GM18868 (cell line): ENCODE measurements around the gene COA1.
"Not testable (repeated sequence)": the region's sequence is repeated elsewhere in the genome, so short reads cannot be mapped to it uniquely, and the experiment has no call there.

Experiments used
- ATAC-seq: cut with Tn5 transposase; IDR thresholded peaks from one replicate; pipeline ENCODE4 v1.9.1; 2021; ENCODE audit warnings: mild to moderate bottlenecking, moderate library complexity; ENCODE audit not compliant: unreplicated experiment

The COA1 gene

GRCh38 chr7:43693687-43694398, 35.5 kb downstream of the COA1 start:
- no peak for ATAC-seq

DNA sequence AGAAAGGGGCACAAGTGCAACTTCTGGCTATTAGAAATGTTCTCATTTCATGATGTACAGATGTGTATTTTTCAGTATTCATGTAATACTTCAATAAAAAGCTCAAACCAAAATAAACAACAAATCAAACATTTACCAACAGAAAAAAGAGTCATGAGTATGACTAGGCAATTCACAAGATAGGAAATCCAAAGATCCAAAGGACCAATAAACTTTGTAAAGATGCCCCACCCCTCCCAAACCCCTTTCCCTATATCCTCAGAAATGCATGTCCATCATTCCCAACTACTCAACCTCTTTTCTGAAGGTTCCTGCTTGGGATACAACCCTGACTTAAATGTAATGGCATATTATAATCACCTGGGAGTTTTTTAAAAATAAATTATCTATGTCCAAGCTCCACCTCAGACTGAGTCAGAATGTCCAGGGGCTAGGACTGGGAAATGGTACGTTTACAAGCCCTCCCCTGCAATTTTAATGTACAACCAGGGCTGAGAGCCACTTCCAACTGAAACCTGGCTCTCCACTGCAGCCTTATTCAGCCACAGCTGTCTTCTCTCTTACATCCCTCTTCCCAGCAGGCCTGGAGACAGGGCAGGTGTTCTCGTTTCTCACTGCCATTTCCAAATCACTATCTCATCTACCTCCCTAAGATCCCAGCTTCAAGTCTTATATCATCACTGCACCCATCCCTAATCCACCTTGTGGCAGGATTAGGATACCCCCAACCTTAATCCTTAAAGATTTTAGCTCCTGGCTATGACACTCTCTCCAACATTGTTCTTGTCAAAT, 36.5 kb downstream of the COA1 start:
- ATAC-seq: no peak

- no peak for ATAC-seq
These were observed 37.7 kb downstream of the COA1 start for GRCh38 chr7:43691611-43692010.

DNA sequence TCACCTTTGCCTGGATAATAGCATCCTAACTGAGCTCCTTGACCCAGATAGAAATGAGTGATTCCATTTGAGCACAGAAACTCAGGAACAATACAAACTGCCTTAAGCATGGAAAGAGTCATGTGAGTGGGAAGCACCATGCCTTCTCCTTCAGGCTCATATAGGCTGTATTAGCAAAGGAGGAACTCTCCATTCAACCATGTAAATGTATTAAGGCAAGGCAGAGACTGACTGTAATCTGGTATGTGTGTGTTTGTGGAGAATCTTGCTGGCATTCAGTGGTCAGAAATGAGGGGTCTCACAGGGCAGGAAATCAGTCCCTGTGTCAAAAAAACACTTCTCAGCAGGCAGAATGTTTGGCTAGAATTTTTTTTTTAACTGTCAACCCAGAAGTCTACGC, 40.2 kb downstream of the COA1 start:
- no peak for ATAC-seq

DNA sequence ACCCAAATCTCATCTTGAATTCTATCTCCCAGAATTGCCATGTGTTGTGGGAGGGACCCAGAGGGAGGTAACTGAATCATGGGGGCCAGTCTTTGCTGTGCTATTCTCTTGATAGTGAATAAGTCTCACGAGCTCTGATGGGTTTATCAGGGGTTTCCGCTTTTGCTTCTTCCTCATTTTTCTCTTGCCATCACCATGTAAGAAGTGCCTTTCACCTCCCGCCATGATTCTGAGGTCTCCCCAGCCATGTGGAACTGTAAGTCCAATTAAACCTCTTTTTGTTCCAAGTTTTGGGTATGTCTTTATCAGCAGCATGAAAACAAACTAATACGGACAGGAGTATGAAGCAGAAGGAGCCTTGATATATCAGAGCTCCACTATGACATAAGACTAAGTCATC, 41.5 kb downstream of the COA1 start:
- ATAC-seq: not testable (repeated sequence)

- no peak for ATAC-seq
These were observed 42.3 kb downstream of the COA1 start for GRCh38 chr7:43686991-43687390.

DNA sequence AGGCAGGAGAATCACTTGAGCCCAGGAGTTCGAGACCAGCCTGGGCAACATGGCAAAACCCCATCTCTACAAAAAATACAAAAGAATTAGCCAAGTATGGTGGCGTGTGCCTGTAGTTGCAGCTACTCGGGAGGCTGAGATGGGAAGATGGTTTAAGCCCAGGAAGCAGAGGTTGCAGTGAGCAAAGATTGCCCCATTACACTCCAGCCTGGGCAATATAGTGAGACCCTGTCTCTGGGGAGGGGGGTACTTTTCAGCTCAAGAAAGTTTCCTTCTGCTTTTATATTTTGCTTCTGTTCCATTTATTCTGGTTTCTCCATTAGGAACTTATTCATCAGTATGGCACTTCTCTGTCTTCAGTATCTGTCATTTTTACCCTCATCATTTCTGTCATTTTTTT, 48.6 kb downstream of the COA1 start:
- no peak for ATAC-seq

DNA sequence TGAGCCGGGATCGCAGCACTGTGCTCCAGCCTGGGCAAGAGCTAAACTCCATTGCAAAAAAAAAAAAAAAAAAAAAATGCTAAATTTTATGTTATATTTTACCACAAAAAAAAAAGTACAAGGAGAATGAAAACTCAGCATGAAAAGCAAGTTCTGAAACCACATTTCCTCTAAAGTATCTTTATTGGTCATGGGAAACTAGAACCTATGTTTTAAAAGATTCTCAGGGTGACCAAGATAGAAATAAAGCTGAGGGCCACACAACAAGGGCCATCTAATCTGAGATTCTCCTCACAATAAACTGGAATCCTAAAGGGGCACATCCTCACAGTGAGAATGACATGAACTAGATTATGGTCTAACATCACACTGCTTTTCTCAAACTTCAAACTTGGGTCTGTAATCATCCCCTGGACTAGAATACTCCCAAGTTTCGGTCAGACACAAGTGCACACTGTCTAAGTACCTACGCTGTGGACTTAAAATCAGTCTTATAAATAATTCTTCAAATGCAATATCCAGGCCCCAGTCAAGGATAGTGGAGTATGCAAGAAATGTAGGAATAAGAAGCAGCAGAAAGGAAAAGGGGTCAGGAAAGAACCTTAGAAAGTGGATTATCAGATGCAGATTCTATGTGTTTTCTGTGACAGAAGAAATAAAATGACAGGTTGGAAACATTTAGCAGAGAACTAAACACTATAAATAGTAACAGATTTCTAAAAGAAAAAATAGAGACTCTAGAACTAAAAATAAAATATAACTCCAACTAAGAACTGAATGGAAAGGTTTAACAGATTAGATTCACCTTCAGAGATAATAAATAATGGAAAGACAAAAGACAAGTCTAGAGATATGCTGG, 49.9 kb downstream of the COA1 start:
- peak; percentile 51 for ATAC-seq

- ATAC-seq: no peak
These were observed 51.0 kb downstream of the COA1 start for GRCh38 chr7:43678315-43678714.

GRCh38 chr7:43677864-43678263, 51.5 kb downstream of the COA1 start:
- no peak for ATAC-seq

GRCh38 chr7:43674559-43675436, 54.5 kb downstream of the COA1 start:
- no peak for ATAC-seq

GRCh38 chr7:43673243-43673976, 55.9 kb downstream of the COA1 start:
- not testable (repeated sequence) for ATAC-seq

- ATAC-seq: no peak
These were observed 57.8 kb downstream of the COA1 start for GRCh38 chr7:43671521-43671920.

- ATAC-seq: no peak
These were observed 59.8 kb downstream of the COA1 start for GRCh38 chr7:43669286-43670081.

GRCh38 chr7:43668035-43668434, 61.3 kb downstream of the COA1 start:
- ATAC-seq: no peak

- ATAC-seq: no peak
These were observed 62.4 kb downstream of the COA1 start for GRCh38 chr7:43666938-43667337.

DNA sequence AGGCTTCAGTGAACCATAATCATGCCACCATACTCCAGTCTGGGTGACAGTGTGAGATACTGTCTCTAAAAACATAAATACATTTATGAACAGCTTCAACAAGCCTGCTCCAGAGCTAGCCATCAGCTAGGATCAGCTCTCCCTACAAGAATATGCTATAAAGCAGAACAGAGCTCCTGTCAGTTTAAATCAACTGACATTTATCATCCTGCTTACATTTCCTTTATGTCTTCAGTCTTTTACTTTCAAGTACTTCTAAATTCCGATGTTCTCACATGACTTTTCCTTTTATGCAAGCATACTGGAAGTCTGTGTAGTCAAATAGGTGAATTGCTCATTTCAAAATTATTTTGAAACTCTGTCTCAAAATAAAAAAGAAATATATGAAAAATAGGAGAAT, 64.6 kb downstream of the COA1 start:
- no peak for ATAC-seq

DNA sequence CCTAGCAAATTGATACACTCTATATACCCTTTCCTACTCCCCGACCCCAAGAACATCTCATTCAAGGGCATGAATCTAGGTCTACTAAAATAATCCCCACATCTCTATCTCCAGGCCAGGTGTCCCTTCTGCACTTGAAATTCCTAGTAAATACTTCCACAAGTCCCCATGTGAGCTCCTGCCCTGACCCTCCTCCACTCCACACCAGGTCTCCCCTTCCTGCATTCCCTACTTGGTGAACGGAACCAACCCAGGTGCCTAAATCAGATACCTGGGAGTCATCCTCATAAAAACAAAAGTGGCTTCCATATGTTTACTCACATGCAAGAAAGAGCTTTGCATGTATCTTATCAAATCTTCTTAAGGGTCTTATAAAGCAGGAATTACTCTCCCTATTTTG, 69.2 kb downstream of the COA1 start:
- no peak for ATAC-seq

GRCh38 chr7:43659549-43659896, 69.8 kb downstream of the COA1 start:
- ATAC-seq: no peak
